Mesothelial cell of epicardium (in vitro differentiated cells): Measurements from ENCODE around the gene DNAH6. TPM values are rescaled to one million over a fixed set of nuclear protein-coding genes. Genes with fewer than 3 reads are reported as not detected.

Experiments
- DNase-seq, 2 experiments: peaks; one replicate each; pipeline ENCODE4 v3.0.0; 2021; ENCODE audit warnings: low spot score in 2 of 2; ENCODE audit not compliant: unreplicated experiment in 2 of 2
- H3K27ac Mint-ChIP-seq: 2 replicates; pipeline ENCODE4 v1.8.0; 2021; ENCODE audit warnings: mixed read lengths
- H3K27me3 Mint-ChIP-seq: 2 replicates; pipeline ENCODE4 v1.8.0; 2021; ENCODE audit warnings: low read depth, mixed read lengths
- H3K36me3 Mint-ChIP-seq: 2 replicates; pipeline ENCODE4 v1.8.0; 2021; ENCODE audit warnings: mixed read lengths
- H3K4me1 Mint-ChIP-seq: 2 replicates; pipeline ENCODE4 v1.8.0; 2021; ENCODE audit warnings: mixed read lengths
- H3K4me3 Mint-ChIP-seq: 2 replicates; pipeline ENCODE4 v1.8.0; 2021; ENCODE audit warnings: mild to moderate bottlenecking, moderate library complexity, mixed read lengths
- H3K9me3 Mint-ChIP-seq: 2 replicates; pipeline ENCODE4 v1.8.0; 2021; ENCODE audit warnings: mixed read lengths
- CTCF ChIP-seq: fragments of 200-600 bp; sonication (generic); IDR thresholded peaks from one replicate; pipeline ENCODE4 v1.5.0; 2021; ENCODE audit warnings: antibody characterized with exemption; ENCODE audit not compliant: unreplicated experiment
- total RNA-seq: library from RNA; stranded (reverse); gene quantifications from 3 replicates; pipeline ENCODE4 v1.2.1, GENCODE V29; 2021

DNAH6 gene
- total RNA-seq, 1 donor from 2014 or later = 0.54 TPM

- Mint-ChIP-seq H3K27me3 (peaks cover 28% of the 10 kb centered on the region), H3K4me1 (no peaks in the 10 kb centered on the region), H3K36me3 (no peaks in the 10 kb centered on the region), H3K4me3 (no peak overlapping the region), H3K9me3 (no peaks in the 10 kb centered on the region), H3K27ac (no peak overlapping the region)
- no peak for TF ChIP-seq CTCF
- no peak for DNase-seq
These were observed 120.0 kb downstream of the DNAH6 start for GRCh38 chr2:84636080-84636971.

- no peak for TF ChIP-seq CTCF
- Mint-ChIP-seq H3K27me3 (peaks cover 12% of the 10 kb centered on the region), H3K4me3 (no peak overlapping the region), H3K27ac (no peak overlapping the region), H3K36me3 (no peaks in the 10 kb centered on the region), H3K4me1 (no peaks in the 10 kb centered on the region), H3K9me3 (peaks cover 13% of the 10 kb centered on the region)
- DNase-seq = no peak
These were observed 123.5 kb downstream of the DNAH6 start for GRCh38 chr2:84639751-84640150.

GRCh38 chr2:84640411-84640810, 124.1 kb downstream of the DNAH6 start:
- Mint-ChIP-seq H3K4me1 (no peaks in the 10 kb centered on the region), H3K27ac (no peak overlapping the region)
- no peak for TF ChIP-seq CTCF

GRCh38 chr2:84641021-84641420, 124.7 kb downstream of the DNAH6 start:
- Mint-ChIP-seq H3K9me3 (peaks cover 13% of the 10 kb centered on the region), H3K36me3 (no peaks in the 10 kb centered on the region), H3K4me3 (no peak overlapping the region), H3K4me1 (no peaks in the 10 kb centered on the region), H3K27me3 (peaks cover 10% of the 10 kb centered on the region), H3K27ac (no peak overlapping the region)
- no peak for TF ChIP-seq CTCF
- no peak for DNase-seq

More at GRCh38 chr2:84640411-84640810, 124.1 kb downstream of the DNAH6 start:
- H3K27me3 Mint-ChIP-seq = peaks cover 12% of the 10 kb centered on the region
- H3K36me3 Mint-ChIP-seq = no peaks in the 10 kb centered on the region
- no peak overlapping the region for H3K4me3 Mint-ChIP-seq
- DNase-seq = no peak
- H3K9me3 Mint-ChIP-seq = peaks cover 13% of the 10 kb centered on the region

- TF ChIP-seq CTCF = no peak
- Mint-ChIP-seq H3K27me3 (peaks cover 14% of the 10 kb centered on the region), H3K9me3 (peaks cover 13% of the 10 kb centered on the region), H3K27ac (no peak overlapping the region), H3K4me3 (no peak overlapping the region), H3K4me1 (no peaks in the 10 kb centered on the region), H3K36me3 (no peaks in the 10 kb centered on the region)
- no peak for DNase-seq
These were observed 127.7 kb downstream of the DNAH6 start for GRCh38 chr2:84643991-84644390.
